Fibroblast of skin of right quadriceps (primary cell): Measurements from ENCODE around the gene YTHDF1.
A peak's percentile ranks its signal among the peaks of the same experiment; 100 is the strongest.
"Not testable (repeated sequence)": the region's sequence is repeated elsewhere in the genome, so short reads cannot be mapped to it uniquely, and the experiment has no call there.

Experiments used
- DNase-seq: peaks from one replicate; pipeline ENCODE4 v3.0.0-alpha.2; 2013

Gene YTHDF1

DNA sequence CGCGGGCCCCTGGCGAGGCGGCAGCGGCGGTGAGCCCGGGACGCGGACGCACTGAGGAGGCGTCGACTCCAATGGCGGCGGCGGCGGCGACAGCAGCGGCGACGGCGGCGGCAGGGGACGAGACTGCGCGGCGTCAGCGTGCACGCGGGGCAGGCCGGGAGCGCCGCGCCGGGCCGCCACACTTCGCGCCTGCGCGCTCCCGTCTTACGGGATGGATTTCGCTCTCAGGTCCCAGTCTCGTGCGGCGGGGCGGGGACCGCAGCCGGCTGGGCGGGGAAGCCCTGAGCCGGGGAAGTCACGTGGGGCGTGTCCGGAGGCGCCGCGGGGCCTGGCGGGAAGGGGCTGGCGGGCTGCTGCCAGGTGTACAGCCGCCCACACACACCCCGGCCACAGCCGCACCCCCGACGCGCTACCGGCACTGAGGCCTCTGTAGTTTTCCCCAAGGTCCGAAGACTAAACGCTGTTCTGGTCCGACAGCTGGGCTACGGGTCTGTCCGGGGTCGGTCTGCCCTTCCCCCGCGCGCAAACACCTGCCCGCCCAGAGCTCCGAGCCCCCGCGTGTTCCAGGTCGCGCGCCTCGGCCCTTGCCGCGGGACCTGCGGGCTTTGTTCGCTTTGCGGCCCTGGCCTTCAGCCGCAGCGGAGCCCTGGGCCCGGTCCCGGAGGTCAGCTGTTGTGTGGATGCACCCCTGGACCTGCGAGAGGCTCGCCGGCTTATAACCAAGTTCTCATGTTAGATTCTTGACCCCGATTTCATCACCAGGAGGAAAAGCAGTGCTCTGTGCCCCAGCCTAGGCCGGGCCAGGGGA is at the start of gene YTHDF1:
TSS of gene YTHDF1 (minus strand) at position 91 of the 808 bp plus-strand sequence. CDS start 239 bp downstream, outside the sequence.
- DNase-seq, result peak; percentile 92

DNA sequence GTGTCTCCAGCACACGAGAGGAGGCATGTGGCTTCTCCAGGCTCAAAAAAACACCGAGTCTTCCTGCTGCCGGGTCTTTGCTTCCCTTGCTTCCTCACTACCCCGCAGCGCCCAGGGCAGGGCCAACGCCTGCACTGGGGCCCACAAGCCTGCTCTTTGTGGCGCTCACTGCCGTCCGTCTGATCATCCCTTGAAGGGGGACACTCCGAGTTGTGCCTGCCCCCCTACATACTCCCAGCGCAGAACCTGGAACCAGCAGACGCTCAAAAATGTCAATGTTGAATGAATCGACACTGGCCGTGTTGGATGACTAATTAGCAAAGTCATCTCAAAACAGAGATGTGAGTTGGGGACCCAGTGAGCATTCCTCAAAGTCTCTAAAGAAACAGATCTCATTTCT is 48.6 kb upstream of the YTHDF1 start:
- DNase-seq, result peak; percentile 34

DNA sequence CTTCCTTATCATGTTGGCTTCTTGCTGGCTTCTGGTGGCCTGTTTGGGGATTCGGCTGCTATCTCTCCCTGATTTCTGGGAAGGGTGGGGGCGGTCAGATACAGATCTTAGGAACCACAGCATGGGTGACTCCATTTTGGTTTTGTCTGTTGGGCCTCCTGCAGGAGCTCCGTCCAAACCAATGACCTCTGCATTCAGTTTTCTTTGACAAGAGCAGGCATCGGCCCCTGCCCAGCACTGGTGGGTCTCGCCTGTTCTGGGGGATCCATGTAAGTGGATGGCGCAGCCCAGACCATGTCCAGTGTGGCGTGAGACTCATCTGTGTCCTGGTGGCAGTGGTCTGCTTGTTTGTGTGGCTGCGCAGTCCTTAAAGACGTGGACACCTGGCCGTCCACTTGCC is 48.1 kb upstream of the YTHDF1 start:
- DNase-seq, result no peak

DNA sequence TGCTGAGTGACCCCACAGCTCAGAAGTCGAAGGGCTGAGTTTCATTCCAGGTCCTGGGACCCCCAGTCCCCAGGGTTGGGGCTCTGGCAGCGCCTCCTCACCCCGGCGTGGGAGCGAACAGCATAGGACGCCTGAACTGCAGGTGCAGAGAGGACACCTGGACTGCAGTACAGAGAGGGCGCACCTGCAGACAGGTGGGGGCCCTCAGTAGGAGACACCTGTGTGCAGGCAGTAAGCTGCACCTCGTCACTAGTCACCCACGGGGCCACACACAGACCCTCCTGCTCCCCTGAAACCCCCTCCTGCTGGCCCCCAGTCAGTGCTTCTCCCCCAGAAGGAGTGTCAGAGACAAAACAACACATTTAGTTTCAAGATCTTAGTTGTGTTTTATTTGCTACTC is 46.9 kb upstream of the YTHDF1 start:
- DNase-seq, result no peak

DNA sequence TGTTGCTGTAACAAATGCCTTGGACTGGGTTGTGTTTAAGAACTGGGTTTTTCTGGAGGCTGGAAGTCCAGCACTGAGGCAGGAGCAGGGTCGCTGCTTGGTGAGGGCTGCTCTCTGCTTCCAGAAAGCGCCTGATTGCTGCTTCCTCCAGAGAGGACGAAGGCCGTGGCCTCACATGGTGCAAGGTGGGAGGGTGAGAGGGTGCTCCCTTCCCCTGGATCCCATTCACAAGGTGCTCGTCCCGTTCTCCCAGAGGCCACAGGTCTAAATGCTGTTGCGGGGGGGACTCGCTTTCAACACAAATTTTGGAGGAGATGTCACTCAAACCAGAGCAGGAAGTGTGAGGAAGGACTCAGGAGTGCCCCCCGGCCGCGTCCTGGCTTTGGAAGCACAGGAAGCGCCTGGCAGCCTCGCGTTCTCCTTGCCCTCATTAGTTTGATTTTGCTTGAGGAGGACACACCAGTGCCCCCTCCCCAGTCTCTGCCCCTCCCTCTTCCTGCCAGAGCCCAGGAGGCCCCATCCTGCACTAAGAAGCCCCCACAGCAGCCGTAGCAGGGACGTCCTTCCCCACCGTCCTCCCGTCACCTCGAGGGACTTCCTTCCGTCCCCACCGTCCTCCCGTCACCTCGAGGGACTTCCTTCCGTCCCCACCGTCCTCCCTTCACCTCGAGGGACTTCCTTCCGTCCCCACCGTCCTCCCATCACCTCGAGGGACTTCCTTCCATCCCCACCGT is 46.0 kb upstream of the YTHDF1 start:
- no peak for DNase-seq

DNA sequence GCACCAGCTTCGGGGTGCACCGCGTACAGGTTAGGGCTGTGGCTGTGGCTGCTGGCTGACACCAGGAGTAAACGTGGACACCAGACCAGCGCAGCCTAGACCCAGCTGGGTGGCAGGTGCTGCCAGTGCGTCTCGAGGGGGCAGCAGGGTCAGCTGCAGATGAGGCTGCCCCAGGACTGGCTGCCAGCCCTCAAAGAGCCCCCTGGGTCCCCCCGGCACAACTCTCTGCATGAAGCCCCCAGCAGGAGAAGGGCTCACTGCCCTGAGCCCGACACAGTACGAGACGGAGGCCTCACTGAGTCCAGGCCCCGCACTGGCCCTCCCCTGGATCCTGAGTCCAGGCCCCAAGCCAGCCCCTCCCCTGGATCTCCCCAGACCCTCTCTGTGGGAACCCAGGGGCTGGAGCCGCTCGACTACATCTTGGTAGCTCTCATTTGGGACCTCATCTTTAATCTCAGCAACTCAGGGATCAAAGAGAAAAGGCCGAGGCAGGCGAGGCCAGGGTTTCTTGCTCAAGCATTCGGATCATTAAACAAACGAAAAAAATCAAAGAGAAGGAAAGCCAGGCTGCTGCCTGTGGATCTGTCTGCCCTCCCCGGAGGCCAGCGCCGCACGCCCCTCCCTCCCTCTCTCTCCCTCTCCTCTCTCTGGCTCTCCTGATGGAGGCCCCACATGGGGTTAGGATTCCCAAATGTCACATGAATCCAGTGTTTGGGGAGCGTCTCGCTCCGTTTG is 45.3 kb upstream of the YTHDF1 start:
- DNase-seq, result no peak

DNA sequence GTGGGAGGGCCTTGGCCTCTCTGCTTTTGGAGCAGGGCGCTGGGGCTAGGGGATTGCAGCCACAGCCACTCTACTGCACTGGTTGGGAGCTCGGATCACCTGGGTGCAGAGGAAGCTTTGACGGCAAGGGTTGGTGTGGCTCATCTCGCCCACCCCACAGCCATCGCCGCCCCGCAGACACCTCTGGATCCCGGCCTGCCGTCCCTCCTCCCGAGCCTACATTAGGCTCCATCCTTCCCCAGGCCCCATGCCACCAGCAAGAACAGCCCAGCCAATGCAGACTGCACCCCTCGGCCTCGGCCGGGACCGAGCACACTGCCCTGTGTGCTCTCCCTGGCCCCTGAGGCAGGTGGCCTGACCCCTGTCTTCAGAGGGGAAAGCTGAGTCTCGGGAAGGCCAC is 44.6 kb upstream of the YTHDF1 start:
- no peak for DNase-seq

DNA sequence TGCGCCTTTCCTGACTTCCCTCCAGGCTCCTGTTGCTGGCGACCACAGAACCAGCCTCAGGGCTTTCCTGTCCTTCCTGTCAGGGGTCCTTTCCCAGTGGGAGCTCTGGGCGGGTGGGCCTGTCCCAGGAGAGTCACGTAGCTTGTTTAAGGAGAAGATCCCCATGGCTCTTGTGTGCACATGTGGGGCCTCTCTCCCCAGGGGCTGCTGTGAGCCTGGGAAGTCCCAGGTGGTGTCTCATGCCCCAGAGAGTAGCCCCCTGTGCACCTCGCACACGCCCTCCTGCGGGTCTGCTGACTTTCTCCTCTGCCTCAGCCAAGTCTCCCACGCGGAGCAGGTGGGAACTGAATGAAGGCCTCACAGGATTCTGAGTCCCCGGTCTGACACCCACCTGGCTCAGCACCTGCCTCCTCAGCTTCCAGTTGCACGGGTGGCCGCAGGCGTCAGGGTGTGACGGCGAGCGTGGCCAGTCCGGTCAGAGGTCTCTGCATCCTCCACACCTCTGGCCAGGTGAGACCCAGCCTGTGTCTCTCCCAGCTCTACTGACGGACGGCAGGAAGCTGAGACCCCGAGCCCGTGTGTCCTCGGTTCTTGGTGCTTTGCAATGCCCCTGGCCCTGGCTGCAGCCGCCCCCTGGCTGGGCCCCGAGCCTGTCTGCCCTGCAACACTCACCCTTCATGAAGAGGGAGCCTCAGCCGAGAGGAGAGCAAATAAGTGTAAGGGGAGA is 44.0 kb upstream of the YTHDF1 start:
- DNase-seq, result no peak

DNA sequence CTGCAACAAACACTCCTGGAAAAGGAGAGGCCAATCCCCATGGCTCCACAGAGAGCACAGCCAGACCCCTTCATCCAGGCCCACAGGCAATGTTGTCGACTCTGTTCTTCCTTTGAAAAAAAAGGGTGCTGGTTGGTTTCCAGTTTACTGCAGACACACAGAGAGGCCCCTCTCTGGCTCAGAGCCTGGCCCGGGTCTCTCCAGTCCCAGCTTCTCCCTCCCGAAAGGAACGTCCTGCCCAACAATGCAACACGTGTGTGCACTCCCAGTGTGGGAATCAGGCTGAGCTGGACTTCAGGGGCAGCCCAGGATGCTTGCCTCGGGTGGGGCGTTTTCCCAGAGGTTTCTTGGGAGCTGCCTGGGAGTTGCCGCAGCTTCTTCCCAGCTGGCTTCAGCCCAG is 42.9 kb upstream of the YTHDF1 start:
- DNase-seq, result no peak

DNA sequence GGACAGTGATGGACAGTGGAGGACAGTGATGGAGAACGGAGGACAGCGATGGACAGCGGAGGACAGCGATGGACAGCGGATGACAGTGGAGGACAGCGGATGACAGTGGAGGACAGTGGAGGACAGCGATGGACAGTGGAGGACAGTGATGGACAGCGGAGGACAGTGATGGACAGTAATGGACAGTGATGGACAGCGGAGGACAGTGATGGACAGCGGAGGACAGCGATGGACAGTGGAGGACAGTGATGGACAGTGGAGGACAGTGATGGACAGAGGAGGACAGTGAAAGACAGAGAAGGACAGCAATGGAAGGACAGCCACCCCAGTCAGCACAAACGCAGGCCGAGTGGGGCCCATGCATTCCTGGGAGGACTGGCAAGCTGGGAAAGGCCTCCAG is 41.7 kb upstream of the YTHDF1 start:
- no peak for DNase-seq

DNA sequence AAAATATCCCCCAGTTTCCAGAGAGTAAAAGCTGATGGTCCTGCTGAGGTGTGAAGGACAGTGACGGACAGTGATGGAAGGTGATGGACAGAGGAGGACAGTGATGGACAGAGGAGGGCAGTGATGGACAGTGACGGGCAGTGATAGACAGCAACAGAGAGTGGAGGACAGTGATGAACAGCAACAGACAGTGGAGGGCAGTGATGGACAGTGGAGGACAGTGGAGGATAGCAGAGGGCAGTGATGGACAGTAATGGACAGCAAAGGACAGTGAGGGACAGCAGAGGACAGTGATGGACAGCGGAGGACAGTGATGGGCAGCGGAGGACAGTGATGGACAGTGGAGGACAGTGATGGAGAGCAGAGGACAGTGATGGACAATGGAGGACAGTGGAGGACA is 41.0 kb upstream of the YTHDF1 start:
- no peak for DNase-seq

DNA sequence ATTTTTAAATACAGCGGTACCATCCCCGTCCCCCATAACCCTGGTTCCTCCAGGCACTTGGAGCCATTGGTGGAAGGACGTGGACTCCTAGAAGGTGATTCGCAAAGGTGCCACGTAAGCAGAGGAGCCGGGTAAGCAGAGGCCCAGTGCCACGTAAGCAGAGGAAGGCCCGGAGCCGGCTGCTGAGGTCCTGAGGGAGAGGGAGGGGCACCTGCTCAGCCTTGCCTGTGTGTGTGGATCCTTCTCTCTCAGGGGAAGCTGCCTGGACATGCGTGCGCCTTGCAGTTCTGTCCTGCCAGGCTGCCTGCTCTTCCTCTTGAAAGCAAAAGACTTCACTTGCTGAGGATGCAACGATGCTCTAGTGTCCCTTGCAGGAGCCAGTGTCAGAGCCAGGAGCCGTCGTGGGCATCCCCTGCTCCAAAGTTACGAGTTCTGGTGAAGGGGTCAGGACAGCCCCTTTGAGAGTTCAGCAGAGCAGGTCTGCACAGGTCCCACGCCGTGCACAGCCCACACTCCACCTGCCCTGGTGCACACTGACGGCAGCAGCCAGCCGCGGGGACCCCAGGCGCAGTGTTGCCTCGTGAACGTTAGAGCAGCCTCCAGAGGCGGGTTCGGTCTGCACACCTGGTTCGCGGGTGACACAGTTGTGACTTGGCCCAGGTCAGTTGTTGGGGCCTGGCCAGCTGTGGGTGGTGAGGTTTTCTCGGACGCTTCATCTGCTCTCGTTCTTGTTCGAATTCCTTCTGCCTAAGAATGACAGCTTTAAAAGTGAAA is 40.2 kb upstream of the YTHDF1 start:
- DNase-seq, result no peak

DNA sequence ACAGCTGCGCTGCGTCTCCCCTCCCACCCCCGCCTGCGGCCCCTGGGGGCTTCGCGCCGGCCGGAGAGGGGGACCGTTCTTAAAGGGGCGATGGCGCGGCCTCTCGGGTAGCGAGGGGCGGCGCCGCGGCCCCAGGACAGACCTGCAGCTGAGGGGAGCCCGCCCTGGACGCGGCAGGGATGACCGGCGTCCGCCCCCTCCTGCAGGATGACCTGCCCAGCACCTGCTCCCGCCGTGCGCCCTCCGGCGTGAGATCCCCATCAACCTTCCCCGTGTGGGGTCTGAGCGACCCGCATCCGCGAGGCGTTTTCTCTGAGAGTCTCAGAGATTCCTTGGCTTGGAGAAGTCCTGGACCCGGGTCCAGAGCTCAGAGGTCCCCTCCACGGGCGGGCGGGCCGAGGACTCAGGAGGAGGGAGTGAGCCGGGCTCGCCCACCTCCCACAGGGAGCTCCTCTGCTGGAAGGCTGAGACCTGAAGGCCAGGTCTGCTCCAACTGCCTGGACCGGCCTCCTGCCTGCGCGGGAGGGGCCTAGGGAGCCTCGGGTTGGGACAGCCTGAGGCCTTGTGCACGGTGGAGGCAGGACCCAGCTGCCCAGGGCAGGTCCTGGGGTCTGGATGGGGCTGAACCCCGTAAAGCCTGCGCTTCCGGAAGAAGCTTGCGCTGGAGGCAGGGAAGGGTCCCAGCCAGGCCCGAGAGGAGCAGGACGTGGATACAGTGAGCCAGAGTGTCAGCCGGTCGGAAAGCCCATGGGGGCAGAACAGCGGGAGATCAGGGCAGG is 38.9 kb upstream of the YTHDF1 start:
- DNase-seq, result no peak

DNA sequence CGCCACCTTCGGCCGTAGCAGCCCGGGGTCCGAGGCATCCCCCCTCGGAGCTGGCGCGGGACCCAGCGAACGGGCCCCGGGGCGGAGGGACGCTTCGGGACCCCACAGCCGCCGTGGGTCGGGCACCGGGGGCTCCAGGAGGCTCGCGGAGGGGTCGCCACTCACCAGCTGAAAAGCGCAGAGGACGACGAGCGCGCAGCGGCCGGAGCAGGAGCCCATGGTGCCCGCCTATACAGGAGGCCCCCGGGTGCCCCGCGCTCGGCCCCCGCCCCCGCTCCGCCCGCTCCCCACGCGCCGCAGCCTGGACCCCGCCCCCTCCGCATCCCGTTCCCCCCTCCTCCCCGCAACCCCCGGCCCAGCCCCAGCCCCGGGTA is 38.3 kb upstream of the YTHDF1 start, which contains the start of gene NKAIN4:
TSS of gene NKAIN4 (minus strand) at position 232 of the 374 bp plus-strand sequence. CDS start at position 219, 13 bp downstream.
- DNase-seq, result no peak

DNA sequence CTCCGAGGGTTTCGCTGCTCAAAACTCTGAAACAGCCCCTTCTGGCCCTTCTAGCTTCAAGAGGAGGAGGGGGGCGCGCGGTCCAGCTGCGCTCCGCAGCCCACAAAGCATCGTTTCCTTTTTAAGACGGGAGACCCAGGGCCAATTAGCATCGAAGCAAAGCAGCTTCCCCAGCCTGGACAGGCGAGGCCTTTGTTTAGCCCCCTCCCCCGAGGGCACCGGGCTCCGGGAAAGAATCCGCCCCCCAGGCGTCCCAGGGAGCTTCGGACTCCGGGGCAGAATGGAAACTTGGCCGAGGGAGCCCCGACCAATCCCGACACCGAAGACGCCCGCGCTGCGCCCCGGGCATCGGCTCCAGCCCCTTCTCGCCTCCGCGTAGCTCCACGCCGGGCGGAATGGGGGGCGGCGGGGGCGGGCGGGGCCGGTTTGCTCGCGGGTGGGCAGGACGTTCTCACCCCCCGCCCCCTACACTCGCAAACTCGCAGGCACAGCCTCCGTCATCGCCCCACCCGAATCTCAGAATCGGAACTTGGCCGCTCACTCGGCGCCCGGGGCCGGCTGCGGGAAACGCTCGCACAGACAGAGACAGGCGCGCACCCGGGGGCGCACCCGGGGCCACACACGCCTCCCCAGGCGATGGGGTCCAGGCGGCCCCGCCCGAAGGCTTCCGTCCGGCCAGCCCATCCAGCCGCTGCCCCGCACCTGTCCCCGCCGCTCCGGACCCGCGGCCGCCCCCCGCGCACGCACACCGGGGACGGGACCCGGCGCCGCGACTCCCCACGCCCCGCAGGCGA is 37.7 kb upstream of the YTHDF1 start:
- no peak for DNase-seq

DNA sequence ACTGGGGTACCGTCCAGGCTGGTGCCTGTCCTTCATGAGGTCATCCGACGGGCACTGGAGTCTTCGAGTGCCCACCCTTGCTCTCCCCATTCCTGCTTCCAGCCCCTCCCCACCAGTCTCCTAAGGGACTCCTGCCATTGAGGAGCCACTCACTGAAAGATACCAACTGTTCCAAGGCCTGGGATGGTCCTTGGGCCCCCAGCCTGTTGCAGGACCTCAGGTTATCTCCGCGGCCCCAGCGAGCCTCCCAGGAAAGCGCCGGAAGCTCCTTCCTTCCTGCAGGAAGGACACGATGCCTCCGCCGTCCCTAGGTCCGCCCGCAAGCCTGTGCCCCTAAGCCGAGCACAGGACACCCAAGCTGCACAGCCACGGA is 37.1 kb upstream of the YTHDF1 start:
- no peak for DNase-seq

DNA sequence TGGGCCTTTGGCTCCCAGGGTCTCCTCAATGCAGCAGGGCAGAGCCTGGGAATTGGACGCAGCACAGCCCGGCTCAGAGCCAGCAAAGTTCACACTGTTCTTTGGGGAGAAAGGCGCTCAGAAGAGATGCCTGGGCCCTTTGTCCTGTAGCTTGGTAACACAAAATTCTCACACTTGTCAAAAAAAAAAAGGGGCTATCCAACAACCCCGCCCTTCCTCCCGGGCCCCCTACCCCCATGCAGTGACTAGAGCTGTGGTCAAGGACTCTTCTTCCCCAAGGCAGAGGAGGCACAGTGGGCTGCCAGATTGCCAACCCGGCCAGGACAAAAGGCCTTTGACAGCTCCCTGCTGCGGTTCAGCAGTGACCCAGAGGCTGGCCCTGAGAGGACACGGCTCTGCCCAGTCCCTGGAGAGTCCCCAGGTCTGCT is 36.4 kb upstream of the YTHDF1 start:
- no peak for DNase-seq

DNA sequence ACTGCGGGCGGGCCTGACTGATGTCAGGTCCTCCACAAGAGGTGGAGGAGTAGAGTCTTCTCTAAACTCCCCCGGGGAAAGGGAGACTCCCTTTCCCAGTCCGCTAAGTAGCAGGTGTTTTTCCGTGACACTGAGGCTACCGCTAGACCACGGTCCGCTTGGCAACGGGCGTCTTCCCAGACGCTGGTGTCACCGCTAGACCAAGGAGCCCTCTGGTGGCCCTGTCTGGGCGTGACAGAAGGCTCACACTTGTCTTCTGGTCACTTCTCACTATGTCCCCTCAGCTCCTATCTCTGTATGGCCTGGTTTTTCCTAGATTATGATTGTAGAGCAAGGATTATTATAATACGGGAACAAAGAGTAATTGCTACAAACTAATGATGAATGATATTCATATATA is 35.4 kb upstream of the YTHDF1 start:
- not testable (repeated sequence) for DNase-seq

DNA sequence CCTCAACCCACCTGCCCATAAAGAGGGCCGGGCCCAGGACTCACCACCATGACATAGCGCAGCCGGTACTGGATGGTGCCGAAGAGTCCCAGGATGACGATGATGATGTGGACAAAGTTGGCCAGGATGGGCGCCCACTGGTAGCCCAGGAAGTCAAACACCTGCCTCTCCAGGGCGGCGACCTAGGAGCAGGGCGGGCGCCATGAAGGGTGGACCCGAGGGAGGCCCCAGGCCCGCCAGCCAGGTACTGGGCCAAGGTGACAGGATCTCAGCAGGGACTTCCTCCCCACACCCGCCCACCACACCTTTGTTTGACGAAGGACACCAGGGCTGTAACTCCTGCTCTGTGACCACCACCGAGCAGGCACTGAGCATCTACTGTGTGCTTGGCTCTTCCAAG is 34.0 kb upstream of the YTHDF1 start:
- no peak for DNase-seq

DNA sequence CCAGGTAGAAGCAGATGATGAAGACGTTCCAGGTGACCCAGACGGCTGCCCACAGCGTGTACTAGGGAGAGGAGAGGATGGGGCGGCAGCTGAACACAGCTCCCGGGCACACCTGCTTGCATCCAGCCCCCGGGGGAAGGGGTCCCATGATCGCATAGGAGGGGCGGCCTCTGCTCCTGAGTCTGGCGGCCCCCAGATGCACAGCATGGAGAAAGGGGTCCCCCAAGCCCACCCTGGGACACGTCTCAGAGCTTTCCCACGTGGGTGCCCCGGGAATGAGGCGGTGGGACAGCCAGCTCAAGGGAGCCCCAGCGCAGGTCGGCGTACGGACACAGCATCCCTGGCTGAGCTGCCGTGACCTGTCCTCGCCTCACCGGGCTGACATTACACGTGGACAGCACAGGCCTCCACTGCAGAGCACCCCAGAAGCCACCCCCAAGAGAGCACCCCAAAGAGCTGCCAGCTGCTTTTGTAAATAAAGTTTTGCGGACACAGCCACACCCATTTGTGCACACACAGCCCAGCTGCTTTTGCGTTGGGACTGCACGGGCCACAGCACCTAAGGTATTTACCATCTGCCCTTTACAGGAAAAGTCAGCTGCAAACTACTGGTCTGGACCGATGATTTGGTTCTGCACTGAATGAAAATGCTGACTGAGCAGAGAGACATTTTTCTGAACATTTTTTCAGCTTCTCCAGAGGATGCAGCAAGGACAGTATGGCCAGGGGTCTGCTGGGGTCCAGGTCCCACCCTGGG is 33.1 kb upstream of the YTHDF1 start:
- no peak for DNase-seq
